Peyer's patch (tissue), 4 donors: ENCODE data around the gene HNRNPM. TPM values are rescaled to one million over a fixed set of nuclear protein-coding genes. Genes with fewer than 3 reads are reported as not detected.

Experiments
- DNase-seq, 3 donors: peaks; one replicate each; pipeline ENCODE4 v3.0.0-alpha.2; 2017 to 2019
- H3K27ac ChIP-seq, 4 donors: fragments of 200-600 bp; sonication (generic); one replicate each; pipeline ENCODE4 v1.5.1; 2016 to 2019
- H3K27me3 ChIP-seq, 2 donors: fragments of 200-600 bp; sonication (generic); one replicate each; pipeline ENCODE4 v1.5.1; 2019
- H3K36me3 ChIP-seq, 3 donors: fragments of 200-600 bp; sonication (generic); one replicate each; pipeline ENCODE4 v1.5.1; 2016 to 2019
- H3K4me1 ChIP-seq, 4 donors: fragments of 200-600 bp; sonication (generic); one replicate each; pipeline ENCODE4 v1.5.1; 2016 to 2019
- H3K4me3 ChIP-seq, 4 donors: fragments of 200-600 bp; sonication (generic); 1 replicate in 3 of 4; 2 replicates in 1 of 4; pipeline ENCODE4 v1.5.1; 2016 to 2019; ENCODE audit warnings: mild to moderate bottlenecking in 1 of 4
- H3K9me3 ChIP-seq, 4 donors: fragments of 200-600 bp; sonication (generic); one replicate each; pipeline ENCODE4 v1.5.1; 2016 to 2019; ENCODE audit warnings: mild to moderate bottlenecking in 1 of 4
- POLR2A ChIP-seq, 2 donors: fragments of 450-650 bp; IDR thresholded peaks; one replicate each; pipeline ENCODE4 v1.5.1; 2017; ENCODE audit warnings: antibody characterized with exemption in 2 of 2, mild to moderate bottlenecking in 2 of 2, moderate library complexity in 2 of 2
- total RNA-seq, 4 donors: library from RNA; depleted of rRNA; stranded (reverse); fragments of >200 nt; gene quantifications; one replicate each; pipeline ENCODE4 v1.1.0, GENCODE V29; 2016
- TF ChIP-seq, protein P1 (sequence below), 6 experiments: fragments of 450-650 bp in 4 of 6; fragments of 200-600 bp in 2 of 6; sonication (generic) in 1 of 6; IDR thresholded peaks; one replicate each; pipeline ENCODE4 v1.5.1; 2017 to 2019; ENCODE audit warnings: antibody characterized with exemption in 6 of 6, mild to moderate bottlenecking in 3 of 6, moderate library complexity in 1 of 6

The HNRNPM gene
- total RNA-seq, 4 donors from 2014 or later = 108 to 128 (median 116) TPM

DNA sequence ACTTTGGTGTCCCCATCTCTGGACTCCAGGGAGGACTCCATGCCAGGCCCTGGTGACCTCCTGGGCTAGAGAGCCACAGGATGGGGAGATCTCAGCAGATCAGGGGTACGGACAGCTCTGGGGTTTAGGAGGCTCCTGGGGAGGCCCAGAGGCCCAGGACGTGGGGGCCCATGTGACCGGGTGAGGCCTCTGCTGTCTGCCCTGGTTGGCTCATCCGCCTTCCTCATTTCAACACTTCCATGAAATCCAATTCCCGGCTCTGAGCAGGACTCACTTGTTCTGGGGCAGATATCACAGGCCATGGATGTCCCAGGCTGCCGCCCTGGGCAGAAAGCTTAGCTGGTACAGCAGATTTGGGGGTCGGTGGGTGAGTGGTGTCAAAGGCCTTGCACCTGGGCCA is 58.7 kb downstream of the HNRNPM start:
- Histone ChIP-seq H3K27me3 (no peaks in the 10 kb centered on the region), H3K9me3 (no peaks in the 10 kb centered on the region), H3K36me3 (no peaks in the 10 kb centered on the region), H3K4me1 (peaks cover 0 to 16% (median 0%) of the 10 kb centered on the region in 4 donors), H3K4me3 (no peak overlapping the region), H3K27ac (no peak overlapping the region)
- TF ChIP-seq POLR2A (IDR thresholded peaks at IDR 0.05) = no peak
- TF ChIP-seq, protein P1, sequence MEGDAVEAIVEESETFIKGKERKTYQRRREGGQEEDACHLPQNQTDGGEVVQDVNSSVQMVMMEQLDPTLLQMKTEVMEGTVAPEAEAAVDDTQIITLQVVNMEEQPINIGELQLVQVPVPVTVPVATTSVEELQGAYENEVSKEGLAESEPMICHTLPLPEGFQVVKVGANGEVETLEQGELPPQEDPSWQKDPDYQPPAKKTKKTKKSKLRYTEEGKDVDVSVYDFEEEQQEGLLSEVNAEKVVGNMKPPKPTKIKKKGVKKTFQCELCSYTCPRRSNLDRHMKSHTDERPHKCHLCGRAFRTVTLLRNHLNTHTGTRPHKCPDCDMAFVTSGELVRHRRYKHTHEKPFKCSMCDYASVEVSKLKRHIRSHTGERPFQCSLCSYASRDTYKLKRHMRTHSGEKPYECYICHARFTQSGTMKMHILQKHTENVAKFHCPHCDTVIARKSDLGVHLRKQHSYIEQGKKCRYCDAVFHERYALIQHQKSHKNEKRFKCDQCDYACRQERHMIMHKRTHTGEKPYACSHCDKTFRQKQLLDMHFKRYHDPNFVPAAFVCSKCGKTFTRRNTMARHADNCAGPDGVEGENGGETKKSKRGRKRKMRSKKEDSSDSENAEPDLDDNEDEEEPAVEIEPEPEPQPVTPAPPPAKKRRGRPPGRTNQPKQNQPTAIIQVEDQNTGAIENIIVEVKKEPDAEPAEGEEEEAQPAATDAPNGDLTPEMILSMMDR (IDR thresholded peaks at IDR 0.05) = no peak
- no peak for DNase-seq

DNA sequence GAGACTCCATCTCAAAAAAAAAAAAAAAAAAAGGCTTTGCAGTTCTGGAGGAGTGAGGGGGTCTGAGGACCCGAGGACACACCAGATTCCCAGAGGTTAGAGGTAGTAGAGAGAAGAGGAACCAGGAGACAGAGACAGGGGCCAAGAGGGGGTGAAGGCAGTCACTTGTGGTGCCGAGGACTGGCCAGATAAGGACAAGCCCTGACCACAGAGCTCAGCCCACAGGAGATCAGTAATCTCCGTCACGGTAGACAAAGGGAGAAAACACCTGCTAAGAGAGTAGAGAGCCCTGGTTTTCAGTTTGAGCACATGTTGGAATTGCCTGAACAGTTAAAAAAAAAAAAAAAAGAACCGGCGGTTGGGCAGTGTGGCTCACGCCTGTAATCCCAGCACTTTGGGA is 59.4 kb downstream of the HNRNPM start:
- Histone ChIP-seq H3K27me3 (no peaks in the 10 kb centered on the region), H3K4me3 (no peak overlapping the region), H3K9me3 (no peaks in the 10 kb centered on the region), H3K4me1 (peaks cover 0 to 16% (median 0%) of the 10 kb centered on the region in 4 donors), H3K36me3 (no peaks in the 10 kb centered on the region), H3K27ac (no peak overlapping the region)
- no peak for TF ChIP-seq POLR2A (IDR thresholded peaks at IDR 0.05)
- TF ChIP-seq, protein P1 (IDR thresholded peaks at IDR 0.05) = no peak
- DNase-seq = no peak

DNA sequence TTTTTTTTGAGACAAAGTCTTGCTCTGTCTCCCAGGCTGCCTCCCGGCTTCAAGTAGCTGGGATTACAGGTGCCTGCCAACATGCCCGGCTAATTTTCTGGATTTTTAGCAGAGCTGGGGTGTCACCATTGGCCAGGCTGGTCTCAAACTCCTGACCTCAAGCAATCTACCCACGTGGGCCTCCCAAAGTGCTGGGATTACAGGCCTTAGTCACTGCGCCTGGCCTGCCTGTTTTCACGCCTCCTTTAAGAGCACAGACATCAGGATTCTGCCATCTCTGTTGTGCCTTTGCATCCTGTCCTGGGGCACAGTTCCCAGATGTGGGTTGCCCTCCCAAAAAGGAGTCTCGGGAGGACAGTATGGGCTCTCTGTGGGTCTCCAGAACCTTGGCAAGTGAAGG is 60.1 kb downstream of the HNRNPM start:
- peaks cover 0 to 16% (median 0%) of the 10 kb centered on the region in 4 donors for H3K4me1 ChIP-seq
- H3K27me3 ChIP-seq = no peaks in the 10 kb centered on the region
- H3K4me3 ChIP-seq = no peak overlapping the region
- no peak for DNase-seq
- H3K36me3 ChIP-seq = no peaks in the 10 kb centered on the region
- no peak overlapping the region for H3K27ac ChIP-seq
- no peak for TF ChIP-seq POLR2A (IDR thresholded peaks at IDR 0.05)
- TF ChIP-seq, protein P1 (IDR thresholded peaks at IDR 0.05) = no peak
- H3K9me3 ChIP-seq = no peaks in the 10 kb centered on the region

DNA sequence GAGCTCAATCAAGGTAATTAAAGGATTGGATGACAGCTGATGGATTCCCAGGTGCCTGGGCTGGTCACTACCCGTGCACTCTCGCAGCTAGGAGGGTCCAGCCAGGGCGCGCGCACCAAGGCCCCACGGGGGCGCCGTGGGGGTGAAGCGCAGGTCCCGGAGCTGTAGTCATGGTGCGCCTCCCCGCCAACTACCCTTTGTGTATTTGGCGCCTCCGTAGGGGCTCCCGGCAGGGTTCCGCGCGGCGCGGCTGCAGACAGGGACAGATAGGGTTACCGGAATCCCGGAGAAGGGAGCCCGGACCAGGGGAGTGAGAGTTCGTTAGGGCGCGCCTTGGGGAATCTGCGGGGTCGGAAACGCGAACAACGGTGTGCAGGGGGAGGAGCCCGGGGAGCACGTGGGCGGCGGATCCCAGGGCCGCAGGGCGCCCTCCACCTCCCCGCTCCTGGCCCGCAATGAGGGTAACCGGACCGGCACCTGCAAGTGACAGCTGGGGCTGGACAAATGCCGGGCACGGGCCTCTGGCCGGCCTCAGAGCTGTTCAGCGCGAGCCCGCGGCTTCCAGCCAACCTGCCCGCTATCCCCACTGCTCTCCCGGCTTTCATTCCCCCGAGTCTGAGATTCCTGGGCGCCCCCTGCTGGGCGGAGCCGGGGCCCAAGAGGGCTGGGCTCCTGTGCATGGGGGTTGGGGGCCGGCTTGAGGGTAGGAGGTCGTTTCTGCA is 61.1 kb downstream of the HNRNPM start:
- peak overlapping the region in 1 of 4 donors; percentile 62 for H3K27ac ChIP-seq
- H3K9me3 ChIP-seq = no peaks in the 10 kb centered on the region
- H3K36me3 ChIP-seq = no peaks in the 10 kb centered on the region
- peak overlapping the region; percentile 50 to 67 (median 66) for H3K4me3 ChIP-seq
- DNase-seq = peak; percentile 82 to 88 (median 87)
- H3K4me1 ChIP-seq = peaks cover 0 to 16% (median 0%) of the 10 kb centered on the region in 4 donors
- no peak for TF ChIP-seq POLR2A (IDR thresholded peaks at IDR 0.05)
- TF ChIP-seq, protein P1 (IDR thresholded peaks at IDR 0.05) = peak; percentile 68 to 88 (median 76)
- H3K27me3 ChIP-seq = no peaks in the 10 kb centered on the region

DNA sequence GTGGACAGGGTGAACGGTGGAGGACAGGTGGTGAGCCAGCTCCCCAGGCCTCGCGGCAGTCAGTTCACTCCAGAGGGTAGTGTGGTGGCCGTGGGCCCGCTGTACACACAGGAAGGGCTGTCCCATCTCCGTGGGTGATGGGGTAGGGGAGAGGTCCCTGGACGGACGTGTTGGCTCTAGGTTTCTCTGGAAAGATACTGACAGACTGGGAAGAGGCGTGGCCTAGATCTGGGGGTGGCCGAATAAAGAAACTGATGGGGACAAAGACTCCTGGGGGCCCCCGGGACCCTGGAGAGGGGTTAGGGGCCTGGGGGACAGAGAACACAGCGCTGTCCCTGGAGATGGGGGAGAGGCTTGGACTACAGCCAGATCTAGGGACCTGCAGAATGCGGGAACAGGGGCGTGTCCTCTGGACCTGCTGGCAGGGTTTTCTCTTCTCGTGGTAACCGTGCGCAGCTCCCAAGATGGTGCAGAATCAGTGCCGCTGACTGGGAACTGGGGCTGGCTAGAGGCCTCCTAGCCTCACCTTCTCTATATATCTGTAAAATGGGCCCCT is 61.7 kb downstream of the HNRNPM start:
- TF ChIP-seq POLR2A (IDR thresholded peaks at IDR 0.05) = no peak
- TF ChIP-seq, protein P1 (IDR thresholded peaks at IDR 0.05) = peak in 1 of 6 experiments; percentile 2
- Histone ChIP-seq H3K36me3 (peaks cover 0 to 6% (median 0%) of the 10 kb centered on the region in 3 donors), H3K27me3 (no peaks in the 10 kb centered on the region), H3K4me3 (peak overlapping the region; percentile 50 to 67 (median 66)), H3K4me1 (peaks cover 0 to 16% (median 0%) of the 10 kb centered on the region in 4 donors), H3K27ac (peak overlapping the region in 1 of 4 donors; percentile 62), H3K9me3 (no peaks in the 10 kb centered on the region)
- DNase-seq = no peak
